DND-41 (cell line): Measurements from ENCODE around the gene UFC1.

Experiments used
- ATAC-seq: fragments of 200-7000 bp; cut with Tn5 transposase; 3 replicates; pipeline ENCODE4 v1.9.1; 2021; ENCODE audit warnings: low read depth; ENCODE audit not compliant: insufficient read depth
- DNase-seq: peaks from one replicate; pipeline ENCODE4 v3.0.0-alpha.2; 2020
- H2AFZ ChIP-seq: 2 replicates; pipeline ENCODE4 v1.6.0; 2012; ENCODE audit warnings: low read depth, low read length
- H3K27ac ChIP-seq: 2 replicates; pipeline ENCODE4 v1.5.1; 2012; ENCODE audit warnings: low read length, inconsistent platforms
- H3K27me3 ChIP-seq: fragments of 200-600 bp; sonication (generic); 2 replicates; pipeline ENCODE4 v1.6.0; 2012; ENCODE audit warnings: low read length, mild to moderate bottlenecking, inconsistent platforms; ENCODE audit not compliant: insufficient read depth, poor library complexity
- H3K36me3 ChIP-seq: 2 replicates; pipeline ENCODE4 v1.5.1; 2012; ENCODE audit warnings: low read length, inconsistent platforms; ENCODE audit not compliant: insufficient read depth
- H3K4me1 ChIP-seq: 2 replicates; pipeline ENCODE4 v1.5.1; 2012; ENCODE audit warnings: mild to moderate bottlenecking, low read length; ENCODE audit not compliant: insufficient read depth
- H3K4me2 ChIP-seq: 2 replicates; pipeline ENCODE4 v1.6.0; 2012; ENCODE audit warnings: mild to moderate bottlenecking, moderate library complexity, low read length, inconsistent platforms; ENCODE audit not compliant: insufficient read depth
- H3K4me3 ChIP-seq, 2 experiments: fragments of 200-600 bp in 1 of 2; shearing (Covaris generic) in 1 of 2; 2 replicates each; pipeline ENCODE4 v1.5.1; 2012 to 2016; ENCODE audit warnings: inconsistent platforms in 2 of 2, low read length in 2 of 2, mild to moderate bottlenecking in 2 of 2, low read depth in 1 of 2, moderate library complexity in 1 of 2
- H3K79me2 ChIP-seq: 2 replicates; pipeline ENCODE4 v1.6.0; 2012; ENCODE audit warnings: low read length, inconsistent platforms; ENCODE audit not compliant: insufficient read depth
- H3K9ac ChIP-seq: 2 replicates; pipeline ENCODE4 v1.6.0; 2012; ENCODE audit warnings: low read depth, mild to moderate bottlenecking, inconsistent platforms, low read length, moderate library complexity
- H3K9me3 ChIP-seq: 2 replicates; pipeline ENCODE4 v1.5.1; 2012; ENCODE audit warnings: low read length, moderate library complexity, mild to moderate bottlenecking, inconsistent platforms; ENCODE audit not compliant: insufficient read depth, severe bottlenecking
- H4K20me1 ChIP-seq: 2 replicates; pipeline ENCODE4 v1.6.0; 2012; ENCODE audit warnings: low read length; ENCODE audit not compliant: insufficient read depth
- EZH2 ChIP-seq: IDR thresholded peaks from 3 replicates; pipeline ENCODE4 v1.6.1; 2012; ENCODE audit warnings: borderline replicate concordance, low read depth, mild to moderate bottlenecking, moderate library complexity, low read length, inconsistent platforms; ENCODE audit not compliant: severe bottlenecking
- TF ChIP-seq, protein P1 (sequence below): IDR thresholded peaks from 2 replicates; pipeline ENCODE4 v1.5.1; 2012; ENCODE audit warnings: borderline replicate concordance, low read length, moderate library complexity, mild to moderate bottlenecking; ENCODE audit not compliant: poor library complexity, severe bottlenecking; ENCODE audit errors: extremely low read depth

Gene UFC1

GRCh38 chr1:161160671-161161145 lies 6.9 kb downstream of the UFC1 start:
- H3K4me2 ChIP-seq: peak overlapping the region; percentile 88
- ATAC-seq (no peak), DNase-seq (no peak)
- peak overlapping the region in 1 of 2 experiments; percentile 79; a peak in 2 of 4 replicates for H3K4me3 ChIP-seq
- H3K79me2 ChIP-seq: peaks cover 22% of the 10 kb centered on the region
- peaks cover 68% of the 10 kb centered on the region for H3K36me3 ChIP-seq
- peak overlapping the region; percentile 87; the same call in 1 of the 2 replicates for H3K9ac ChIP-seq
- H3K4me1 ChIP-seq: peaks cover 69% of the 10 kb centered on the region
- no peaks in the 10 kb centered on the region for H3K27me3 ChIP-seq
- TF ChIP-seq, protein P1, sequence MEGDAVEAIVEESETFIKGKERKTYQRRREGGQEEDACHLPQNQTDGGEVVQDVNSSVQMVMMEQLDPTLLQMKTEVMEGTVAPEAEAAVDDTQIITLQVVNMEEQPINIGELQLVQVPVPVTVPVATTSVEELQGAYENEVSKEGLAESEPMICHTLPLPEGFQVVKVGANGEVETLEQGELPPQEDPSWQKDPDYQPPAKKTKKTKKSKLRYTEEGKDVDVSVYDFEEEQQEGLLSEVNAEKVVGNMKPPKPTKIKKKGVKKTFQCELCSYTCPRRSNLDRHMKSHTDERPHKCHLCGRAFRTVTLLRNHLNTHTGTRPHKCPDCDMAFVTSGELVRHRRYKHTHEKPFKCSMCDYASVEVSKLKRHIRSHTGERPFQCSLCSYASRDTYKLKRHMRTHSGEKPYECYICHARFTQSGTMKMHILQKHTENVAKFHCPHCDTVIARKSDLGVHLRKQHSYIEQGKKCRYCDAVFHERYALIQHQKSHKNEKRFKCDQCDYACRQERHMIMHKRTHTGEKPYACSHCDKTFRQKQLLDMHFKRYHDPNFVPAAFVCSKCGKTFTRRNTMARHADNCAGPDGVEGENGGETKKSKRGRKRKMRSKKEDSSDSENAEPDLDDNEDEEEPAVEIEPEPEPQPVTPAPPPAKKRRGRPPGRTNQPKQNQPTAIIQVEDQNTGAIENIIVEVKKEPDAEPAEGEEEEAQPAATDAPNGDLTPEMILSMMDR: no peak
- TF ChIP-seq EZH2: no peak
- H2AFZ ChIP-seq: no peak overlapping the region
- no peak overlapping the region for H3K27ac ChIP-seq
- no peaks in the 10 kb centered on the region for H4K20me1 ChIP-seq
- H3K9me3 ChIP-seq: no peaks in the 10 kb centered on the region

DNA sequence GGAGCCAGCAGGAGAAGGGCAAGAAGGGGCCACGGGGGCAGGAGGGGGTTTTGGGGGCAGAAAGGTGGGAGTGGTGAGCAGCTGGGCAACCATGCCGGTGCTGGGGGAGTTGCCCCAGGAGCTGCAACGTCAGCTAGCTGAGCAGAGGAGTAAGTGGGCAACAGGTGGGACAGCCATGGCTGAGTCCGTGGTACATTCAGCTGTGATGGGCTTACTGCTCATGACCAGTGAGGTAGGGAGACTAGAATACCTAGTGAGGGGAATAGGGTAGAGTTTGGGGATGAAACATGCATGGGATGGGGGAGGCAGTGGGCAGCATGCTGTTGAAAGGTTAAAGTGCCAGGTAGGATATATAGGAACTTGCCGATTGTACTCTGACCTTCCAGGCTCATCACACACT lies 7.9 kb downstream of the UFC1 start:
- H3K27ac ChIP-seq: no peak overlapping the region
- no peak overlapping the region for H3K9ac ChIP-seq
- peaks cover 21% of the 10 kb centered on the region for H3K79me2 ChIP-seq
- no peaks in the 10 kb centered on the region for H4K20me1 ChIP-seq
- TF ChIP-seq, protein P1: no peak
- TF ChIP-seq EZH2: no peak
- H3K4me1 ChIP-seq: peaks cover 70% of the 10 kb centered on the region
- no peak overlapping the region for H3K4me3 ChIP-seq
- ATAC-seq (no peak), DNase-seq (no peak)
- no peaks in the 10 kb centered on the region for H3K27me3 ChIP-seq
- H3K4me2 ChIP-seq: peak overlapping the region; percentile 88
- H3K36me3 ChIP-seq: peaks cover 68% of the 10 kb centered on the region
- H2AFZ ChIP-seq: no peak overlapping the region
- H3K9me3 ChIP-seq: no peaks in the 10 kb centered on the region

- no peaks in the 10 kb centered on the region for H4K20me1 ChIP-seq
- H3K4me3 ChIP-seq: no peak overlapping the region
- no peaks in the 10 kb centered on the region for H3K9me3 ChIP-seq
- peaks cover 25% of the 10 kb centered on the region for H3K79me2 ChIP-seq
- ATAC-seq (no peak), DNase-seq (no peak)
- no peaks in the 10 kb centered on the region for H3K27me3 ChIP-seq
- H3K9ac ChIP-seq: no peak overlapping the region
- H3K27ac ChIP-seq: no peak overlapping the region
- H3K4me1 ChIP-seq: peaks cover 74% of the 10 kb centered on the region
- no peak for TF ChIP-seq EZH2
- TF ChIP-seq, protein P1: no peak
- H3K36me3 ChIP-seq: peaks cover 65% of the 10 kb centered on the region
- H2AFZ ChIP-seq: no peak overlapping the region
- peak overlapping the region; percentile 88; the same call in 1 of the 2 replicates for H3K4me2 ChIP-seq
These were observed 8.3 kb downstream of the UFC1 start for GRCh38 chr1:161162052-161162451.

GRCh38 chr1:161162806-161163205 lies 9.0 kb downstream of the UFC1 start:
- DNase-seq (no peak), ATAC-seq (no peak)
- no peaks in the 10 kb centered on the region for H3K27me3 ChIP-seq
- no peak overlapping the region for H3K27ac ChIP-seq
- H4K20me1 ChIP-seq: no peaks in the 10 kb centered on the region
- H3K4me2 ChIP-seq: 0 out of 2 replicates have a peak overlapping the region, but pooled peaks have one; percentile 88
- H3K4me1 ChIP-seq: peaks cover 81% of the 10 kb centered on the region
- peaks cover 28% of the 10 kb centered on the region for H3K79me2 ChIP-seq
- peaks cover 59% of the 10 kb centered on the region for H3K36me3 ChIP-seq
- H2AFZ ChIP-seq: no peak overlapping the region
- no peak overlapping the region for H3K4me3 ChIP-seq
- TF ChIP-seq, protein P1: no peak
- no peak for TF ChIP-seq EZH2
- H3K9ac ChIP-seq: no peak overlapping the region
- H3K9me3 ChIP-seq: no peaks in the 10 kb centered on the region
